Choroid plexus epithelial cell (primary cell): ENCODE results near the gene ATAD3A.

Experiments
- DNase-seq: peaks from one replicate; pipeline ENCODE4 v3.0.0-alpha.2; 2010; ENCODE audit warnings: low read depth
- H3K4me3 ChIP-seq: 2 replicates; pipeline ENCODE4 v1.5.1; 2011; ENCODE audit warnings: low read depth, mild to moderate bottlenecking, control low read depth, low read length, moderate library complexity
- CTCF ChIP-seq: conservative IDR thresholded peaks from 2 replicates; pipeline ENCODE4 v1.5.1; 2011; ENCODE audit warnings: low read depth, mild to moderate bottlenecking, control low read depth, inconsistent platforms, low read length, moderate library complexity

Gene ATAD3A

GRCh38 chr1:1536938-1537546, 25.1 kb downstream of the ATAD3A start:
- H3K4me3 ChIP-seq: no peak overlapping the region
- no peak for DNase-seq
- no peak for TF ChIP-seq CTCF

GRCh38 chr1:1537626-1538250, 25.8 kb downstream of the ATAD3A start:
- no peak for TF ChIP-seq CTCF
- H3K4me3 ChIP-seq: no peak overlapping the region
- DNase-seq: no peak

GRCh38 chr1:1538334-1538733, 26.4 kb downstream of the ATAD3A start:
- no peak overlapping the region for H3K4me3 ChIP-seq
- DNase-seq: no peak
- TF ChIP-seq CTCF: no peak

GRCh38 chr1:1538989-1539309, 27.0 kb downstream of the ATAD3A start:
- no peak for DNase-seq

GRCh38 chr1:1539310-1540089, 27.5 kb downstream of the ATAD3A start:
- peak overlapping the region; percentile 64 for H3K4me3 ChIP-seq
- TF ChIP-seq CTCF: no peak
- peak; percentile 56 for DNase-seq

More at GRCh38 chr1:1538989-1539309, 27.0 kb downstream of the ATAD3A start:
- TF ChIP-seq CTCF: no peak
- peak overlapping the region; percentile 64 for H3K4me3 ChIP-seq

- no peak for TF ChIP-seq CTCF
- DNase-seq: peak; percentile 84
- H3K4me3 ChIP-seq: peak within 1 kb of the TSS; percentile 64
These were observed 28.3 kb downstream of the ATAD3A start, which contains the start of gene TMEM240 for GRCh38 chr1:1540090-1540817. TSS of gene TMEM240 (minus strand) at chr1:1540624. CDS start at chr1:1540346, 278 bp downstream.
